Putamen (tissue), 1 donor: Measurements from ENCODE around the gene HAUS8.
"Not testable (repeated sequence)": the region's sequence is repeated elsewhere in the genome, so short reads cannot be mapped to it uniquely, and the experiment has no call there.

Source experiments
- DNase-seq: peaks from one replicate; pipeline ENCODE4 v3.0.0-alpha.2; 2016; ENCODE audit warnings: low spot score

Gene HAUS8

GRCh38 chr19:17101686-17102628 lies 26.7 kb upstream of the HAUS8 start:
- DNase-seq, result no peak

- DNase-seq, result no peak
These were observed 23.1 kb upstream of the HAUS8 start for GRCh38 chr19:17098326-17098725.

GRCh38 chr19:17097593-17098126 lies 22.4 kb upstream of the HAUS8 start:
- no peak for DNase-seq

- no peak for DNase-seq
These were observed 20.1 kb upstream of the HAUS8 start for GRCh38 chr19:17095141-17095919.

- DNase-seq, result not testable (repeated sequence)
These were observed 19.4 kb upstream of the HAUS8 start for GRCh38 chr19:17094694-17095093.

- DNase-seq, result no peak
These were observed 17.4 kb upstream of the HAUS8 start for GRCh38 chr19:17092696-17093095.

- DNase-seq, result no peak
These were observed 16.6 kb upstream of the HAUS8 start for GRCh38 chr19:17091758-17092333.

- DNase-seq, result no peak
These were observed 15.3 kb upstream of the HAUS8 start for GRCh38 chr19:17090583-17090982.

- DNase-seq, result no peak
These were observed 13.3 kb upstream of the HAUS8 start for GRCh38 chr19:17088552-17088951.

GRCh38 chr19:17086834-17087233 lies 11.6 kb upstream of the HAUS8 start:
- no peak for DNase-seq

- DNase-seq, result peak; percentile 88
These were observed 10.9 kb upstream of the HAUS8 start for GRCh38 chr19:17086120-17086519.

- no peak for DNase-seq
These were observed 6.7 kb upstream of the HAUS8 start for GRCh38 chr19:17081672-17082630.

- no peak for DNase-seq
These were observed 5.2 kb upstream of the HAUS8 start for GRCh38 chr19:17080440-17080801.

GRCh38 chr19:17079710-17080439 lies 4.6 kb upstream of the HAUS8 start:
- peak; percentile 85 for DNase-seq

- DNase-seq, result no peak
These were observed 3.9 kb upstream of the HAUS8 start for GRCh38 chr19:17078920-17079709.

GRCh38 chr19:17078036-17078919 lies 3.0 kb upstream of the HAUS8 start:
- no peak for DNase-seq

- no peak for DNase-seq
These were observed 2.3 kb upstream of the HAUS8 start for GRCh38 chr19:17077447-17078028.

GRCh38 chr19:17076543-17076991 lies 1.3 kb upstream of the HAUS8 start:
- DNase-seq, result no peak
